ENCODE results near the gene DNAJC5.
A peak's percentile ranks its signal among the peaks of the same experiment; 100 is the strongest.

The DNAJC5 gene, protein sequence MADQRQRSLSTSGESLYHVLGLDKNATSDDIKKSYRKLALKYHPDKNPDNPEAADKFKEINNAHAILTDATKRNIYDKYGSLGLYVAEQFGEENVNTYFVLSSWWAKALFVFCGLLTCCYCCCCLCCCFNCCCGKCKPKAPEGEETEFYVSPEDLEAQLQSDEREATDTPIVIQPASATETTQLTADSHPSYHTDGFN

DNA sequence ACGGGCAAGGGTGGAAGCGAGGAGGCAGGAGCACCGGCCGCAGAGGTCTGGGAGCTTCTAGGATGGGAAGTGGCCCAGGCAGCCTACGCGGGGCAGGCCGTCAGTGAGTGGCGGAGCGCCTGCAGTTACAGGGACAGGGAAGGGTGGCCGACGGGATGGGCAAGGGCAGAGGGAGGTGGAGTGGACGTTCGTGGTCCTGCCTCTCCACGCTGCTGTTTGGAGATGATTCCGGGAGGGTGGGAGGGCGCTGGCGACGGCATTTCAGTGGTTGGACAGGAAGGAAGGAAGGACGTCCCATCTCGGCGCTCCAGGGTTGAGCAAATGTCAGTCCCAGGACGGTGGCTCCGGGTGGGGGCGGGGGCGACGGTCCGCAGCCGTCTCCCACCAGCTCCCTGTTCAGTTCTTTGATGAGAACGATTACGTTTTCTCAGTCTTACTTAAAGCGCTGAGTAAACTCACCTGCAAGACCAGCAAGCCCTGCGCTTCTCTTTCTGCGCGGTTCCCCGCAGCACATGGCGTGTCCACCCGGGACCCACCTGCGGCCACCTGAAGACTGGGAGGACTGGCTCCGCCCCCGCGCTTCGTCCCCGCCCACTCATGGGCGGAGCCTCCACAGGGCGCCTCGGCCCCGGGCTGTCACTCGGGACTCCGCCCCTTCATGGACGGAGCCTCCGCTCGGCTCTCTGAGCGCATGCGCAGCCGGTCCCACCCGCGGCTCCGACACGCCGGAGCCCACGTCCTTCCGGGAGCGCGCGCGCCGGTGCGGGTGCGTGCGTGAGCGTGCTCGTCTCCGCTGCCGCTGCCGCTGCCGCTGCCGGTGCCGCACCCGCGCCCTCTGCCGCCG is at the start of gene DNAJC5:
Gene DNAJC5 (plus strand): TSS at position 769 of the 844 bp plus-strand sequence. CDS start 33,220 bp downstream, outside the sequence.
- DNase-seq (ENCODE audit: low read depth), result peak; percentile 81
- H3K4me3 ChIP-seq (ENCODE audit: low read depth, low read length), result peak within 1 kb of the TSS; percentile 64
- TF ChIP-seq, protein P1, sequence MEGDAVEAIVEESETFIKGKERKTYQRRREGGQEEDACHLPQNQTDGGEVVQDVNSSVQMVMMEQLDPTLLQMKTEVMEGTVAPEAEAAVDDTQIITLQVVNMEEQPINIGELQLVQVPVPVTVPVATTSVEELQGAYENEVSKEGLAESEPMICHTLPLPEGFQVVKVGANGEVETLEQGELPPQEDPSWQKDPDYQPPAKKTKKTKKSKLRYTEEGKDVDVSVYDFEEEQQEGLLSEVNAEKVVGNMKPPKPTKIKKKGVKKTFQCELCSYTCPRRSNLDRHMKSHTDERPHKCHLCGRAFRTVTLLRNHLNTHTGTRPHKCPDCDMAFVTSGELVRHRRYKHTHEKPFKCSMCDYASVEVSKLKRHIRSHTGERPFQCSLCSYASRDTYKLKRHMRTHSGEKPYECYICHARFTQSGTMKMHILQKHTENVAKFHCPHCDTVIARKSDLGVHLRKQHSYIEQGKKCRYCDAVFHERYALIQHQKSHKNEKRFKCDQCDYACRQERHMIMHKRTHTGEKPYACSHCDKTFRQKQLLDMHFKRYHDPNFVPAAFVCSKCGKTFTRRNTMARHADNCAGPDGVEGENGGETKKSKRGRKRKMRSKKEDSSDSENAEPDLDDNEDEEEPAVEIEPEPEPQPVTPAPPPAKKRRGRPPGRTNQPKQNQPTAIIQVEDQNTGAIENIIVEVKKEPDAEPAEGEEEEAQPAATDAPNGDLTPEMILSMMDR (IDR thresholded peaks at IDR 0.05; ENCODE audit: control insufficient read depth, extremely low read depth, insufficient read depth), result 0 out of 2 replicates have a peak, but pooled peaks have one; percentile 10

DNA sequence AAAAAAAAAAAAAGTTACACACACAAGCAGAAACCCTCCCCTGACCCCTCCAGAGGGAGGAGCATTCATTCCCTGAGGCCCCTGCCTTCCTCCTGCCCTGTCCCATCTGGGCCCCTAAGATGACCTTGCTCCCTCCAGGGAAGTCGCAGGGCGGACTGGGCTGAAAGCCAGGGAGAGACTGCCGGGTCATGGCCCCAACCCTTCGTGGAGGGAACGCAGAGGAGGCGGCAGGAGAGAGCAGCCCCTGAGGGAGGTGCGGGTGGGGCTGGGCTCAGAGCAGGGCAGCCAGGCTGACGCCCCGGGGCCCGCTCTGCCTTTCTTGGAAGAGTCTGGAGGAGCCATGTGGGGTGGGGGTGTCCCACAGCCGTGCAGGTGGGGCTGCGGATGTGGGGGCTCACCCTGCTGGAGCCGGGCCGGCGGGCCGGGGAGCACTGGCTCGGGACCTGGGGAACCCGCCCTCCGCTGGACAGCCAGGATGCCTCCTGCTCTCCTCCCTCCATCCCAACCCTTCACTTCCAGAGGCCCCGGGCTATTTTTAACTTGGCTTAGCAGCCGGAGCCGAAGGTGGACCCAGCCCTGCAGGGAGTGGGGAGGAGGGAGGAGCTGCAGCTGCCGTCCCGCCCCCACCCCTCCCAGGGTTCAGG is 48.7 kb upstream of the DNAJC5 start:
- TF ChIP-seq, protein P1 (IDR thresholded peaks at IDR 0.05; ENCODE audit: control insufficient read depth, extremely low read depth, insufficient read depth), result no peak
- no peak overlapping the region for H3K4me3 ChIP-seq (ENCODE audit: low read depth, low read length)
- no peak for DNase-seq (ENCODE audit: low read depth)

DNA sequence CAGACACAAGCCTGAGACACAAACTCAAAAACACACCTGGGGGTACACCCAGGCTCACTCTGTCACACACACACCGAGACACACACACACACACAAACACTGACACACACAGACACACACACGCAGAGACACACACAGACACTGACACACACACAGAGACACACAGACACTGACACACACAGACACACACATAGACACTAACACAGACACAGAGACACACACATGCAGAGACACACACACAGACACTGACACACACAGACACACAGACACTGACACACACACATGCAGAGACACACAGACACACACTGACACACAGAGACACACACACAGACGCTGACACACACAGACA is 48.1 kb upstream of the DNAJC5 start:
- TF ChIP-seq, protein P1 (IDR thresholded peaks at IDR 0.05; ENCODE audit: control insufficient read depth, extremely low read depth, insufficient read depth), result no peak
- H3K4me3 ChIP-seq (ENCODE audit: low read depth, low read length), result no peak overlapping the region
- DNase-seq (ENCODE audit: low read depth), result no peak

DNA sequence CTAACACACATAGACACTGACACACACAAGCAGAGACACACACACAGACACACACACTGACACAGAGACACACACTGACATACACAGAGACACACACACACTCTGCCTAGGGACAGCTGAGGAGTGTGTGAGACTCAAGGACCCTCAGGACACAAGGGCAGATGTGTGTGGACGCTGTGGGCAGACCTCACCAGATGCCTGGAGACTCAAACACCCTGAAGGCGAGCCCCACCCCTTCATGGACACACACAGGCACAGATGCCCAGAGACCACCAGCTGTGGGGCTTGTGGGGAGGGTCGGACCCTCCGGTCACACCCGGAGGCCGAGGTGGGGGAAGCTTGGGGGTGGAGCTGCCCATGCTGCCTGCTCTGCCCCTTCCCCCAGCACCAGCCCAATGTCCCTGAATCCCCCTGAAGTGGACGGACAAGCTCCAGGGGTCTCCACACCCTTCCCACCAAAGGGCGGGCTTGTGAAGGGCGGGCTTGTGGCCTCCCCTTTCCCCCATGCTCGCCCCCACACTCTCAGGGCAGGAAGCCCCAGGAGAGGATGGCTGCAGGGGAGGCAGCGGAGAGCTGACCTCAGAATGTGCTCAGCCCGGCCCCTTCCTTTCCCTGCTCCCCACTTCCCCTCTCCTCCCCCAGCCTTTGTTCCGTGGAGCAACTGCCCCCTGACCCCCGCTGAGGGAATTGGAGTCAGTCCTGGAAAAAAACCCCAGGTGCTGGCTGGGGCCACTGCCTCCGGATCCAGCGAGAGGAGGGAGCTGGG is 47.5 kb upstream of the DNAJC5 start:
- TF ChIP-seq, protein P1 (IDR thresholded peaks at IDR 0.05; ENCODE audit: control insufficient read depth, extremely low read depth, insufficient read depth), result no peak
- no peak overlapping the region for H3K4me3 ChIP-seq (ENCODE audit: low read depth, low read length)
- no peak for DNase-seq (ENCODE audit: low read depth)

DNA sequence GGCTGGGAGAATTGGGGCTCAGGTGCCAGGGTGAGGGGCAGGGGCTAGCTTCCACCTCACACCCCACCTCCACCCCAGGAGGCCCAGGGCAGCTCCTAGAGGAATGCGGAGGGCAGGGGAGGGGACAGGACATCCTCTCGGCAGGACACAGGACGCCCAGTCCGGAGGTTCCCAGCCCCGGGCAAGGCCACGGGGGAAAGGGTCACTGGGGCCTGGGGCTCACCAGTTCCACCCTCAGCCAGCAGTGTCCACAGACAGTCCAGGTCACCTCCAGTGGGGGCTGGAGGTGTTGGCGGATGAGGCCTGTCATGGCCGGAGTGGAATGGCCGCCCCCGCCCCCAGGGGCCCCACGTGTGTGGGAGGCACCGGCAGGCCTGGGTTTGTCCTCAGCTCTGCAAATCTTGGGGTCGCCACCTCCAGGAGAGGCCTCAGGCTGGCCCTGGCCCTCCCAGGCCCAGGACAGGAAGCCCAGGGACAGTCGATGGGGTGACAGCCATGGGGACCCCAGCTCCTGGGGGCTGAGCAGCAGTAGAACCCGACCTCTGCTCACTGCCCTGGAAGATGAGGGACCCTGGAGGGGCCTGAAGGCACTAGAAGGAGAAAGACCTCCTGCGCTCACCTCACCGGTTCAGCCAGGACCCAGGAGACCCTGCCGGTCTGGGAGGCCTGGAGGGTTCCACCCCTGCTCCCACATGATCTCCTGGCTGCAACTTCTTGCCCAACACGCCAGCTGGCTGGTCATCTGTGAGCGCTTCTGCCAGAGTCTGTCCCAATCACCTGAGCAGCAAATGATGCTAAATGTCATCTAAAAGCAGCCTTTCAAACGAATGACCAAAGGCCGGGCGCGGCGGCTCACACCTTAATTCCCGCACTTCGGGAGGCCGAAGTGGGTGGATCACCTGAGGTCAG is 46.7 kb upstream of the DNAJC5 start:
- TF ChIP-seq, protein P1 (IDR thresholded peaks at IDR 0.05; ENCODE audit: control insufficient read depth, extremely low read depth, insufficient read depth), result no peak
- H3K4me3 ChIP-seq (ENCODE audit: low read depth, low read length), result no peak overlapping the region
- DNase-seq (ENCODE audit: low read depth), result no peak
